Stomach (tissue), 4 donors: ENCODE results near the gene THSD4.

Experiments used
- EP300 ChIP-seq: sonication (generic); formaldehyde crosslinking; IDR thresholded peaks from one replicate; pipeline ENCODE4 v1.6.1; 2017; ENCODE audit warnings: antibody characterized with exemption
- POLR2A ChIP-seq, 4 donors: fragments of 450-650 bp; IDR thresholded peaks; one replicate each; pipeline ENCODE4 v1.6.1; 2016; ENCODE audit warnings: antibody characterized with exemption in 4 of 4, control low read depth in 2 of 4, mild to moderate bottlenecking in 1 of 4, moderate library complexity in 1 of 4
- POLR2AphosphoS5 ChIP-seq, 3 donors: sonication (generic); formaldehyde crosslinking; IDR thresholded peaks; one replicate each; pipeline ENCODE4 v1.6.1; 2016; ENCODE audit warnings: antibody characterized with exemption in 3 of 3
- TF ChIP-seq, protein P1 (sequence below), 7 experiments: fragments of 450-650 bp in 4 of 7; fragments of 200-600 bp in 3 of 7; sonication (generic) in 3 of 7; IDR thresholded peaks; one replicate each; pipeline ENCODE4 v1.5.1; 2016 to 2019; ENCODE audit warnings: antibody characterized with exemption in 7 of 7, control low read depth in 2 of 7, mild to moderate bottlenecking in 1 of 7

- TF ChIP-seq, protein P1, sequence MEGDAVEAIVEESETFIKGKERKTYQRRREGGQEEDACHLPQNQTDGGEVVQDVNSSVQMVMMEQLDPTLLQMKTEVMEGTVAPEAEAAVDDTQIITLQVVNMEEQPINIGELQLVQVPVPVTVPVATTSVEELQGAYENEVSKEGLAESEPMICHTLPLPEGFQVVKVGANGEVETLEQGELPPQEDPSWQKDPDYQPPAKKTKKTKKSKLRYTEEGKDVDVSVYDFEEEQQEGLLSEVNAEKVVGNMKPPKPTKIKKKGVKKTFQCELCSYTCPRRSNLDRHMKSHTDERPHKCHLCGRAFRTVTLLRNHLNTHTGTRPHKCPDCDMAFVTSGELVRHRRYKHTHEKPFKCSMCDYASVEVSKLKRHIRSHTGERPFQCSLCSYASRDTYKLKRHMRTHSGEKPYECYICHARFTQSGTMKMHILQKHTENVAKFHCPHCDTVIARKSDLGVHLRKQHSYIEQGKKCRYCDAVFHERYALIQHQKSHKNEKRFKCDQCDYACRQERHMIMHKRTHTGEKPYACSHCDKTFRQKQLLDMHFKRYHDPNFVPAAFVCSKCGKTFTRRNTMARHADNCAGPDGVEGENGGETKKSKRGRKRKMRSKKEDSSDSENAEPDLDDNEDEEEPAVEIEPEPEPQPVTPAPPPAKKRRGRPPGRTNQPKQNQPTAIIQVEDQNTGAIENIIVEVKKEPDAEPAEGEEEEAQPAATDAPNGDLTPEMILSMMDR (IDR thresholded peaks at IDR 0.05), result no peak
- TF ChIP-seq POLR2A (IDR thresholded peaks at IDR 0.05) (no peak), EP300 (no peak), POLR2AphosphoS5 (IDR thresholded peaks at IDR 0.05) (no peak)
Observed at GRCh38 chr15:71338265-71338664, 223.0 kb downstream of the THSD4 start.
